ENCODE measurements around the gene GNLY. TPM values are rescaled to one million over a fixed set of nuclear protein-coding genes. Genes with fewer than 3 reads are reported as not detected.

The GNLY gene
- total RNA-seq, 1 experiment from 2014 or later, result not detected

DNA sequence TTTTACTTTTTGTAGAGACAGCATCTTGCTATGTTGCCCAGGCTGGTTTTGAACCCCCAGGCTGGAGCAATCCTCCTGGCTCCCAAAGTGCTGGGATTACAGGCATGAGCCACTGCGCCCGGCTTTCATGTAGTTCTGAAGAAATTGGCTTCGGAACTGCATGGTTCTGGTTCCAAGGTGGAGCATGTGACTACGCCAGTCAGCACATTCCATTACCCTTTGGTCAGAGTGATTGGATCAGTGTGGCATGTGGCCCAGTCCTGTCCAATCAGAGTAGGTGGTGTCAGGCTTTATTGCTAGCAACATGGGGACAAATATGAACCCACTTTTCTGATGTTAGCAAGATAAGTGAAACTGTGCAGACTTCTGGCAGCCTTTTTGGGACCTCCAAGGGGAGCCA is 43.3 kb downstream of the GNLY start:
- no peaks in the 10 kb centered on the region for H3K36me3 ChIP-seq (ENCODE audit: control insufficient read depth, insufficient read depth, low read length)
- ChIA-PET CTCF (no interaction called here), POLR2A (no interaction called here)
- H3K4me3 ChIP-seq (ENCODE audit: low read depth, low read length), result no peak overlapping the region
- peaks cover 5% of the 10 kb centered on the region for H3K27me3 ChIP-seq (replicated peaks; ENCODE audit: control insufficient read depth, insufficient read depth, low read length)
- intact Hi-C loops (cut with micrococcal nuclease; ENCODE audit: unreplicated experiment), result no loop called here
- Mint-ChIP-seq H3K36me3 (ENCODE audit: insufficient read depth, unreplicated experiment) (no peaks in the 10 kb centered on the region), H3K27me3 (ENCODE audit: insufficient read depth, unreplicated experiment) (peaks cover 30% of the 10 kb centered on the region), H3K4me1 (ENCODE audit: low read depth, unreplicated experiment) (no peaks in the 10 kb centered on the region), H3K4me3 (ENCODE audit: unreplicated experiment) (no peak overlapping the region), H3K9me3 (ENCODE audit: unreplicated experiment) (no peaks in the 10 kb centered on the region), H3K27ac (ENCODE audit: unreplicated experiment) (no peak overlapping the region)
- H3K4me1 ChIP-seq, result no peaks in the 10 kb centered on the region
- H3K9me3 ChIP-seq, result no peaks in the 10 kb centered on the region
- DNase-seq, result no peak
- no TSS peak for BruUV-seq (replicated peaks)
- TF ChIP-seq, protein P1, sequence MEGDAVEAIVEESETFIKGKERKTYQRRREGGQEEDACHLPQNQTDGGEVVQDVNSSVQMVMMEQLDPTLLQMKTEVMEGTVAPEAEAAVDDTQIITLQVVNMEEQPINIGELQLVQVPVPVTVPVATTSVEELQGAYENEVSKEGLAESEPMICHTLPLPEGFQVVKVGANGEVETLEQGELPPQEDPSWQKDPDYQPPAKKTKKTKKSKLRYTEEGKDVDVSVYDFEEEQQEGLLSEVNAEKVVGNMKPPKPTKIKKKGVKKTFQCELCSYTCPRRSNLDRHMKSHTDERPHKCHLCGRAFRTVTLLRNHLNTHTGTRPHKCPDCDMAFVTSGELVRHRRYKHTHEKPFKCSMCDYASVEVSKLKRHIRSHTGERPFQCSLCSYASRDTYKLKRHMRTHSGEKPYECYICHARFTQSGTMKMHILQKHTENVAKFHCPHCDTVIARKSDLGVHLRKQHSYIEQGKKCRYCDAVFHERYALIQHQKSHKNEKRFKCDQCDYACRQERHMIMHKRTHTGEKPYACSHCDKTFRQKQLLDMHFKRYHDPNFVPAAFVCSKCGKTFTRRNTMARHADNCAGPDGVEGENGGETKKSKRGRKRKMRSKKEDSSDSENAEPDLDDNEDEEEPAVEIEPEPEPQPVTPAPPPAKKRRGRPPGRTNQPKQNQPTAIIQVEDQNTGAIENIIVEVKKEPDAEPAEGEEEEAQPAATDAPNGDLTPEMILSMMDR (IDR thresholded peaks at IDR 0.05; ENCODE audit: insufficient read depth in 1 of 2, low read depth in 1 of 2, low read length in 1 of 2, severe bottlenecking in 1 of 2, unreplicated experiment in 1 of 2), result no peak

DNA sequence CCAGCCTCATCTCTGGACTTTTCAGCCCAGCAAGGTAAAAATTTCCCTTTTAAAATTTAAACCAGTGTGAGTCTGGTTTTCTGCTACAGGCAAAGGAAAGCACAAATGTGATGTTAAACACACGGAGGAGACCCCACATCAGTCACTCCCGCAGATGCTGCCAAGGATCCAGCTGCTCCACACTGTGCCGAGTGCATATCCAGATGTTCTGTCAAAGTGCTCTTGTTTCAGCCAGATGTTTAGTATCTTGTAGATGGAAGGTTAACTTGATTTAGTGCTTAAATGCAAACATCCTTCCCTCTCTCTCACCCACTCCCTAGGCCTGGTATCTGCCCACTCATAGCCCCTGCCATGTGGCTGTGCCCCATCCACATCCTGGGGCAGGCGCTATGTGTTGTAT is 43.8 kb downstream of the GNLY start:
- no TSS peak for BruUV-seq (replicated peaks)
- Mint-ChIP-seq H3K27ac (ENCODE audit: unreplicated experiment) (no peak overlapping the region), H3K36me3 (ENCODE audit: insufficient read depth, unreplicated experiment) (no peaks in the 10 kb centered on the region), H3K27me3 (ENCODE audit: insufficient read depth, unreplicated experiment) (peaks cover 30% of the 10 kb centered on the region), H3K9me3 (ENCODE audit: unreplicated experiment) (no peaks in the 10 kb centered on the region), H3K4me3 (ENCODE audit: unreplicated experiment) (no peak overlapping the region), H3K4me1 (ENCODE audit: low read depth, unreplicated experiment) (no peaks in the 10 kb centered on the region)
- H3K27me3 ChIP-seq (replicated peaks; ENCODE audit: control insufficient read depth, insufficient read depth, low read length), result peaks cover 5% of the 10 kb centered on the region
- no peaks in the 10 kb centered on the region for H3K4me1 ChIP-seq
- TF ChIP-seq, protein P1 (IDR thresholded peaks at IDR 0.05; ENCODE audit: insufficient read depth in 1 of 2, low read depth in 1 of 2, low read length in 1 of 2, severe bottlenecking in 1 of 2, unreplicated experiment in 1 of 2), result no peak
- intact Hi-C loops (cut with micrococcal nuclease; ENCODE audit: unreplicated experiment), result no loop called here
- DNase-seq, result no peak
- no peak overlapping the region for H3K4me3 ChIP-seq (ENCODE audit: low read depth, low read length)
- no peaks in the 10 kb centered on the region for H3K36me3 ChIP-seq (ENCODE audit: control insufficient read depth, insufficient read depth, low read length)
- no peaks in the 10 kb centered on the region for H3K9me3 ChIP-seq
- ChIA-PET CTCF (interaction anchor here (0.8 kb wide), 1 partner anchor 9 kb away, joined by 3 read pairs; no protein-coding TSS in a partner anchor), POLR2A (no interaction called here)

DNA sequence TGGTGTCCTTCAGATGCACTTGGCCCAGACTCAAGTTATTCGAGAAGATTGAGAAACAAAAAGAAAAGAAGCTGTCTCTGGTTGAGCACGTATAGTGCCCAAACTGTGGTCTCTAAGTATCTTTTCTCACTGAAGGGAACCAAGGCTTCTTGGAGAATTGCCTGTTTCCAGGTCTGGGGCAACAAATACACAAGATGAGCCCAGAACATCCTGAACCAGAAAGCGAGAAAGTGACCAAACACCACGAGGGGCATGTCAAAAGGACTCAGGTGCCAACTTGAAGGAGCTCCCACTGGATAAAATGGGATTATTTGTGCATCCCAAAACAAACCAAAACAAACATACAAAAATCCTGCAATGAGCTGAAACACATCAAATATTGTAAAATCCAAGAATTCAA is 46.0 kb downstream of the GNLY start:
- H3K27me3 Mint-ChIP-seq (ENCODE audit: insufficient read depth, unreplicated experiment), result peaks cover 37% of the 10 kb centered on the region
- TF ChIP-seq, protein P1 (IDR thresholded peaks at IDR 0.05; ENCODE audit: insufficient read depth in 1 of 2, low read depth in 1 of 2, low read length in 1 of 2, severe bottlenecking in 1 of 2, unreplicated experiment in 1 of 2), result no peak
- H3K9me3 Mint-ChIP-seq (ENCODE audit: unreplicated experiment), result no peaks in the 10 kb centered on the region
- BruUV-seq (replicated peaks), result no TSS peak
- DNase-seq, result no peak
- intact Hi-C loops (cut with micrococcal nuclease; ENCODE audit: unreplicated experiment), result no loop called here
- no peaks in the 10 kb centered on the region for H3K36me3 Mint-ChIP-seq (ENCODE audit: insufficient read depth, unreplicated experiment)
- CTCF ChIA-PET, result no interaction called here
- Histone ChIP-seq H3K4me3 (ENCODE audit: low read depth, low read length) (no peak overlapping the region), H3K36me3 (ENCODE audit: control insufficient read depth, insufficient read depth, low read length) (no peaks in the 10 kb centered on the region), H3K4me1 (no peaks in the 10 kb centered on the region), H3K9me3 (no peaks in the 10 kb centered on the region), H3K27me3 (replicated peaks; ENCODE audit: control insufficient read depth, insufficient read depth, low read length) (peaks cover 5% of the 10 kb centered on the region)
- no peaks in the 10 kb centered on the region for H3K4me1 Mint-ChIP-seq (ENCODE audit: low read depth, unreplicated experiment)
- no peak overlapping the region for H3K27ac Mint-ChIP-seq (ENCODE audit: unreplicated experiment)
- POLR2A ChIA-PET, result no interaction called here
- H3K4me3 Mint-ChIP-seq (ENCODE audit: unreplicated experiment), result no peak overlapping the region
